HG02852 (cell line): Measurements from ENCODE around the gene SOX11.

ENCODE experiments used
- ATAC-seq: cut with Tn5 transposase; IDR thresholded peaks from one replicate; pipeline ENCODE4 v1.9.1; 2021; ENCODE audit warnings: mild to moderate bottlenecking, moderate library complexity; ENCODE audit not compliant: unreplicated experiment

The SOX11 gene

DNA sequence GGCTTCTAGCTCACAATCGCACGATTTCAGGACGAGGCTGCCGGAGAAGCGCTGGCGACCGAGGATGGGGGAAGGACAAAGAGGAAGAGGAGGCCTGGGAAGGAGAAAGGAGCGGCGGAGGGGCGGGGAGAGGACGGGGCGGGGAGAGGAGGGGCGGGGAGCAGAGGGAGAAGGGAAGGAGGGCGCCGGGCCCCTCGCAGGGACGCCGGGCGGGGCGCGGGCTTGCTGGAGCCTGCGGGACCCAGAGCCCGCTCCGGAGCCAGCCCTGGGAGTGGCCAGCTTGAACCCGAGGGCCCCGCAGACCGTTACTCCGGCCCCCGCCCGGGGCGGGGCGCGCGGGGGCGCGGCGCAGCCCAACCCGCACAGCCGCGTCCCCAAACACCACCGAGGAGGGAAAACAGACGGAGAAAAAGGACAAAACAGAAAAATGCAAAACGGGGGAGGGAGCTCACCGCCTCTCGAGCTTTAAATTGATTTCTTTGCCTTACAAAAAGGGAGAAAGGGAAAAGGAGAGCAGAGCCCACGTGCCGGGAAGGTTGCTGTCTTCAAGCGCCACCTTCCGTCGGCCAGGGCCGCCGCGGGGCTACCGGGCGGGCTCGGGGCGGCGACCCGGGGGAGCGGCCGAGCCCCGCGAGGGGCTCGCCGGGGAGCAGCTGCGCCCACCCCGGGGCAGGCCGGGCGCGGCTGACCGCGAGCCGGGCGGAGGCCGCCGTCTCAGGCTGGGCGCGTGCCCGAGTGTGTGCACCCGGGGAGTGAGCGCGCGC is 781 bp upstream of the SOX11 start:
- ATAC-seq: no peak

DNA sequence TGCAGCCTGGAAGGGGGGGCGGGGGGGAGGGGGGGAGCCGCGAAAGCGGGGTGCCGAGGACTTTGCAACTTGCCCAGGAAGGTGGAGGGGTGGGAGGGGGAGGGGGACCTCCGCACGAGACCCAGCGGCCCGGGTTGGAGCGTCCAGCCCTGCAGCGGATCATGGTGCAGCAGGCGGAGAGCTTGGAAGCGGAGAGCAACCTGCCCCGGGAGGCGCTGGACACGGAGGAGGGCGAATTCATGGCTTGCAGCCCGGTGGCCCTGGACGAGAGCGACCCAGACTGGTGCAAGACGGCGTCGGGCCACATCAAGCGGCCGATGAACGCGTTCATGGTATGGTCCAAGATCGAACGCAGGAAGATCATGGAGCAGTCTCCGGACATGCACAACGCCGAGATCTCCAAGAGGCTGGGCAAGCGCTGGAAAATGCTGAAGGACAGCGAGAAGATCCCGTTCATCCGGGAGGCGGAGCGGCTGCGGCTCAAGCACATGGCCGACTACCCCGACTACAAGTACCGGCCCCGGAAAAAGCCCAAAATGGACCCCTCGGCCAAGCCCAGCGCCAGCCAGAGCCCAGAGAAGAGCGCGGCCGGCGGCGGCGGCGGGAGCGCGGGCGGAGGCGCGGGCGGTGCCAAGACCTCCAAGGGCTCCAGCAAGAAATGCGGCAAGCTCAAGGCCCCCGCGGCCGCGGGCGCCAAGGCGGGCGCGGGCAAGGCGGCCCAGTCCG is 540 bp downstream of the SOX11 start:
- ATAC-seq: no peak

- ATAC-seq: no peak
Measured at GRCh38 chr2:5693287-5694201, 1.4 kb downstream of the SOX11 start.

DNA sequence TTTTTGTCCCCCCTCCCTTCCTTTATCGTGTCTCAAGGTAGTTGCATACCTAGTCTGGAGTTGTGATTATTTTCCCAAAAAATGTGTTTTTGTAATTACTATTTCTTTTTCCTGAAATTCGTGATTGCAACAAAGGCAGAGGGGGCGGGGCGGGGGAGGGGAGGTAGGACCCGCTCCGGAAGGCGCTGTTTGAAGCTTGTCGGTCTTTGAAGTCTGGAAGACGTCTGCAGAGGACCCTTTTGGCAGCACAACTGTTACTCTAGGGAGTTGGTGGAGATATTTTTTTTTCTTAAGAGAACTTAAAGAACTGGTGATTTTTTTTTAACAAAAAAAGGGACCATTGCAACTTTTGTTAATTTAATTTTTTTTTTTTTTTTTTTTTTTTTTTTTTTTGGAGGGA is 2.1 kb downstream of the SOX11 start:
- no peak for ATAC-seq

- no peak for ATAC-seq
Measured at GRCh38 chr2:5695654-5696403, 3.6 kb downstream of the SOX11 start.

DNA sequence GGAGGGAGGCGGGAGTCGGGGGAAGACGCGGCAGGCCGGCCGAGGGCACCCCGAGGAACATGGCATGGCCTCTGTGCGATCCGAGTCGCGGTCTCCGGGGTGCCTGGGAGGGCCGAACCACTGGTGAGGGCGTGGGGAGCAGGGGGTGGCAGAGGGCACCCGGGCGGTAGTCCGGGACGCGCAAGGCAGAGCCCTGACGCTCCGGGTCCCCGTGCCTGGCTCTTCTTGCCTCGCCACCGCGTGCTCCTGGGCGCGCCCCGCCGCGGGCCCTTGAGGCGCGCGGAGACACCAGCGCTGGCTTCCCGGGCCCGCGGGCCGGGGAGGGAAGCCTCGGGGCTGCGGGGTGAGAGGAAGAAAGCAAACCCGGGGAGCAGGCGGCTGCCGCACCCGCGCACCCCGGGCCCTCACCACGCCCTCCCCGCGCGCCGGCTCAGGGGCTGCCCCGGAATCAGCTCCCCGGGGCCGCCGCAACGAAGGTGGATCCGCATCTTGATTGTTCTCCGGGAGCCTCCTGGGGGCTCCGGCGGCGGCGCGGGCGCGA is 4.3 kb downstream of the SOX11 start:
- ATAC-seq: no peak

DNA sequence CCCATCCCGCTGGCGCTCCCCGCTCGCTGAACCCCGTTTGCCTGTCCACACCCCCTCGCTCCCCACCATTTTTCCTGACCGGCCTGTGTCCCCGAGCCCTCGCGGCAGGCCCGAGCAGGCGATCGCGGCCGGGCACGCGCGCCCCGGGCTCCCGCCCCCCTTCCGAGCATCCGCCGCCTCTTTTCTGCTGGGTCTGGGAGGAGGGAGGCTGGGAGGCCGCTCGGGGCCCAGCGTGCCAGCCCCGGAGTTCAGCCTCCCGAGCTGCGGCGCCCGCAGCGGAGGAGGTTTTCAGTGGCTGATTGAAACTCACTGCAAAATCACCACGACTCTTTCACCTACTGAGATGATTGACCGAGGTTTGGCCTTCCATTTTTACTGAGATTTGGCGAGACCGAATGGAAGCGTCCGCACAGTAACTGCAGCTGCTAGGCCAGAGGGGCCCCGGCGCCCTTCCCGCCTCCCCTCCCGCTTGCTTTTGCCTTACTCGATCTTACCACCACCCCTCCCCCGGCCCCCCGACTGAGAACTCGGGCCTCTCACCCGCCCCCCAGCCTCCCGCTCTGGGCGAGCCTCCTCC is 4.8 kb downstream of the SOX11 start:
- ATAC-seq: no peak

- ATAC-seq: no peak
Measured at GRCh38 chr2:5697562-5697961, 5.4 kb downstream of the SOX11 start.

DNA sequence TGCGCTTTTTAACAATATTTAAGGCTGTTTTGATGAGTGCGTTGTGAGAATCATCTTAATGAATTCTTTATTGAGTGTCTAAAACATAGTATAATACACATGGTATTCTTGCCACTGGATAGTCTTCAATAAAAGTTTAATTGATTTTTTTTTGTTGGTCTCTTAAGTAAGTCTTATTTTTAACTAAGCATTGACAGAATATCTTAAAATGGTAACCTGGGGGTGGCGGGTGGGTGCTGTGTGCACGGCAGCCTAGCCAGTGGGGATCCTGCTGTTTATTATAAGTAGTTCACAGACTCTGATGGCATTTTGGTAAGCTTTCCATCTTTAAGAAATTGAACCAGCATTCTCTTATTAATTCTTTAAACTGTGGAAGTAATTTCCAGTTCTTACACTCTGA is 6.0 kb downstream of the SOX11 start:
- no peak for ATAC-seq

- no peak for ATAC-seq
Measured at GRCh38 chr2:5699963-5700362, 7.8 kb downstream of the SOX11 start.

DNA sequence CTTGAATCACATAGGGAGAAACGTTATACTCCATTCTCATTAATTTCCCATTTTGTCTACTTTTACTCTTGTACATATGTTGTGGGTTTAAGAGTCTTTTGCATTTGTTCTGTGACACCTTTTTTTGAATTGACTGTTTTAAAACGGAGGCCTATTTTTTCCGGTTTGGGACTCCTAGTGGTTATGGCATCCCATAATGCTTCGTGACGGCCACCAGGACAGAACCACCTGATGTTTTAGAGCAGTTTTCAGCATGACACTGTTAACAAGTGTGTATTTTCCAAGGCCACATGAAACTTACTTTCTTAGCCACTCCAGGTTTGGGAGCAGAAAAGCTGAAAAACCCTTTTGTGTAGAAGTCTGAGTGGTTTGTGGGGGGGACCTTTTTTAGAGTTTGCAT is 8.4 kb downstream of the SOX11 start:
- no peak for ATAC-seq

GRCh38 chr2:5701266-5701665 is 9.1 kb downstream of the SOX11 start:
- ATAC-seq: no peak

DNA sequence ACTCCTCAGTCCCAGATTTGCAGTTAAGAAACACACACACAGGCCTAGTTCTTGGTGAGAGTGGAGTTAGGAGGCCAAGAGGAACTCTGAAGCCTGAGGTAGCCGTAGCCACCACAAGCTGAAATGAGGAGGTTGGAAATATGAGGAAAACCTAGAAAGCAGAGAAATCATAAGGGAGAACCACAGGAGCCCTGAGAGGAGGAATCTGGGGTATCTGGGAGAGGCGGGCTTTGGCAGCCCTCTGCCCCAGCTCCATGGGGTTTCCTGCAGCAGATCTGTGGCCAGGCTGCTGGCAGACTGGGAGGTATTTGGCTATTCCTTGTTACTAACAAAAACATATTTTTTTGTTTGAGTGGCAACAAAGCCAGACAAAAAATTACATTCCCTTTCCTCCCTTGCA is 11.0 kb downstream of the SOX11 start:
- no peak for ATAC-seq

DNA sequence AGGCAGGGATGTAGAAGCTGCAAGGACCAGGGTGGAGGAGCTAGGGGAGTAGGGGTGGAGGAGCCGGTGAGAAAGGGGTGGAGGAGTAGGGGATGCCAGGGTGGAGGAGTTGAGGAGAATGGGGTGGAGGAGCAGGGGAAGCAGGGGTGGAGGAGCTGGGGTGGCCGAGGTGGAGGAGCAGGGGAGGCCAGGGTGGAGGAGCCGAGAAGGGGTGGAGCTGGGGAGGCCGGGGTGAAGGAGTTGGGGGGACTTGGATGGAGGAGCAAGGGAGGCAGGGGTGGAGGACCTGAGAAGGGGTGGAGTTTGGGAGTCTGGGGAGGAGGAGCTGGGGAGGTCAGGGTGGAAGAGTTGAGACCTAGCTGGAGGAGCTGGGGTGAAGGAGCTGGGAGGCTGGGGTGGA is 13.3 kb downstream of the SOX11 start:
- ATAC-seq: no peak

DNA sequence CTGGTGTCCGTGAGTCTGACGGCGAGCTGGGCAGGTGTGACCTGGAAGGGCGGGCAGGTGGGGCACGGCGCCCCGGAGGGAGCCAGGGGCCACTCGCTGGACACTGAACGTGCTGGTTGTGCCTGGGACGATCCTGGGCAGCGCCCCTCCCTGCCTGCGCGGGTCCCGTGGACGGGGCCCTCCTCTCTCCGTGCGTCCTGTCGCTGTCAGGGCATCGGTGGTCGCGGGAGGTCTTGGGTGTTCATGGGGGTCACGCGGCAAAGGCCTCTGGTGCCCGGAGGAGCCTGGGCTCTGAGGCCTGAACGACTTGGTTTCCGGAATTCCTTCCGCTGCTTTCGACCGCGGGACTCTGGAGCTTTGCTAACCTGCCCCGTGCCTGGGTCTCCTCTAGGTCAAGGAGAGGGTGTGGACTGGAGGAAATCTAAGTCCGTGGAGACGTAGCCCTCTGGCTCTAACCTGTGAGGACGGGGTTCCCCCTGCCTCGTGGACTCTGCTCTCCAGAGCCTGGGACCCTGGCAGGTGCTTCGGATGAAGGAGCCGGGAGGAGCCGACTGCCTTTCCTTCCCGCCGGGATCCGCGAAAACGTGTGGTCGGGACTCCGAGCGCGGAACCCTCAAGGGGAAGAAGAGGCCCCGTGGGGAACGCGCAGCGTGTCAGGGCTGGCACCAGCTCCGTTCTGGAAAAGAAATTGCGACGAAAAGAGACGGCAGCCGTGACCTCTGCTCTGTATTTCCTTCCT is 14.7 kb downstream of the SOX11 start:
- ATAC-seq: no peak

- ATAC-seq: no peak
Measured at GRCh38 chr2:5710615-5711014, 18.4 kb downstream of the SOX11 start.

- no peak for ATAC-seq
Measured at GRCh38 chr2:5713101-5713500, 20.9 kb downstream of the SOX11 start.

GRCh38 chr2:5719629-5720334 is 27.6 kb downstream of the SOX11 start:
- ATAC-seq: no peak

DNA sequence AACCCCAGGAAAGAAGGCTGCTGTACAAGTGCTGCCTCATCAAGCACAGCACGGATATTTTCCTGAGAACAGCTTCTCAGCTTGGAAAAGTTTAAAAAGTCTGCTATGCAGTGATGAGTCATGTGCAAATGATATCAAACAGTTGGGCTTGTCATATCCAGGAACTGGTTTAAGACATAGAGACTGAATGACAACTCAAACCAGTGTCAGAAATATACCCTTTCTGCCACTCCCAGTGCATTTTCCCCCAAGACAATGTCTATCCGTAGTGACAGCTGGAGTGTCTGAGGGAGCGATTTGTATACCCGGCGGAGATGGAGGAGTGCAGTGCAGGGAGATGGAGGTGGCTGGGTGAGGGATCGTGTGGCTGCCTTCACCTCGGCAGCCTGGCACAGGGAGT is 28.2 kb downstream of the SOX11 start:
- ATAC-seq: no peak
